T-helper 1 cell treated with Interleukin-12 subunit alpha and Interleukin-12 subunit beta and Interleukin-4 antibody, amounts not matched to agents 30 ng/mL and 1 ng/mL, for 36 hours (primary cell): ENCODE measurements around the gene FRRS1. TPM values are rescaled to one million over a fixed set of nuclear protein-coding genes. Genes with fewer than 3 reads are reported as not detected.

Source experiments
- total RNA-seq: library from RNA; stranded (reverse); gene quantifications from 2 replicates; pipeline ENCODE4 v1.2.3, GENCODE V29; 2022

Gene FRRS1
- total RNA-seq, 1 donor from 2014 or later: 0.32 TPM

Other genes starting within 250 kb of the FRRS1 start
- gene PALMD, start 120.5 kb downstream of the FRRS1 start, total RNA-seq: not detected in 2 replicates
- gene AGL, start 83.7 kb upstream of the FRRS1 start, total RNA-seq: 9.5 and 11.7 TPM in 2 replicates
- gene SLC35A3, start 203.4 kb upstream of the FRRS1 start, total RNA-seq: 19.8 and 20.2 TPM in 2 replicates